Raji (cell line): ENCODE measurements around the gene RAI1.

Experiments used
- POLR2A ChIP-seq: IDR thresholded peaks from 2 replicates; pipeline ENCODE4 v1.6.1; 2011; ENCODE audit warnings: low read depth, low read length, control low read depth; ENCODE audit not compliant: insufficient read depth

The RAI1 gene

DNA sequence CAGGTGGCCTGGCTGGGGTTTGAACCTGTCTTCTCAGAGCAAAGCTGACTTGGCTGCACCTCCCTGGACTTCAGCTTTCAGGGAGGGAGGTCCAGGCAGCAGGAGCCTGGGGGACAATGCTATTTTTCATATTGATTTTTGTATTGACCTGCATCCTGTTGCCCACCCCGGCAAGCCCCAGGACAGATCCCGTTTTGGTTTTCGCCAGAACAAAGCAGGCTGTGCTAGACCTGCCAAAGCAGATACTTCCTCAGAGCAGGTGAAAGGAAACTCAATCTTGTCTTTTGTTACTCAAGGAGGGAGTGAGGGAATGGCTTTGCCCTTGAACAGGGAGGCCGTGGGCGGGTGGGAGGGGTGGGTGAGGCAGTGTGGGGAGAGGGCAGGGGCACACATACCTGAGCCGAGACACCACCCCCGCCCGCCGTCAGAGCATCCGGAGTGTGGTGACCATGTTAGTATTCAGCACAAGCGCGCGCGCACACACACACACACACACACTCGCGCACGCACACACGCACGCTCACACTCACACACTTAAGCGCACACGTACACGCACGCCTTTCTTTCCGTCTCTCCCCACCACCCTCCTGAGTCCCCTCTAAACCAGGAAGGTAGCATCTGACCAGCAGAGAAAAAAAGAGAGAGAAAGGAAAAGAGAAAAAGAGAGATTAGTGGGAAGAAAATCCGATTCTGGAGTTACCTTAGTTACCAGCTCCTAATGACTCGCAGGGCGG, 59.5 kb downstream of the RAI1 start:
- no peak for TF ChIP-seq POLR2A

GRCh38 chr17:17741349-17742023, 60.2 kb downstream of the RAI1 start:
- no peak for TF ChIP-seq POLR2A

DNA sequence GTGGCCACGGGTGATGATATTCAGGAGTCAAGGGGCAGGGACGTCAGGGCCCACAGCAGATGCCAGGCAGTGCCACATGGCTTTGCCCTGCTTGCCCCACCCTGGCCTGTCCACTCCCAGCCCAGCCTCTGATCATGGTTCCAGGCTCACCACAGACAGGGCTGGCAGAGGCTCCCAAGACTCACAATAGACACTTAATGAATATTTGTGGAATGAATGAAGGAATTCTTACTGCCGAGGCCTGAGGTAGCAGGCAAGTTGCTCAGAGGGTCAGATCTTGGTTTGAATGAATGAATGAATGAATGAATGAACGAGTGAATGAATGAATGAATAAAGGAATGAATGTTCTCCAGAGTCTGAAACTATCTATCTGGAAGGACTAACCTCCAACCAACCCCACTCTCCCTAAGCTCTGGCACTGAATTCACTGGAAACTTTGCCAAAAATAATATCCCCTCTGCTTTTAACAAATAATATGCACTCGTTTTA, 60.9 kb downstream of the RAI1 start:
- no peak for TF ChIP-seq POLR2A

DNA sequence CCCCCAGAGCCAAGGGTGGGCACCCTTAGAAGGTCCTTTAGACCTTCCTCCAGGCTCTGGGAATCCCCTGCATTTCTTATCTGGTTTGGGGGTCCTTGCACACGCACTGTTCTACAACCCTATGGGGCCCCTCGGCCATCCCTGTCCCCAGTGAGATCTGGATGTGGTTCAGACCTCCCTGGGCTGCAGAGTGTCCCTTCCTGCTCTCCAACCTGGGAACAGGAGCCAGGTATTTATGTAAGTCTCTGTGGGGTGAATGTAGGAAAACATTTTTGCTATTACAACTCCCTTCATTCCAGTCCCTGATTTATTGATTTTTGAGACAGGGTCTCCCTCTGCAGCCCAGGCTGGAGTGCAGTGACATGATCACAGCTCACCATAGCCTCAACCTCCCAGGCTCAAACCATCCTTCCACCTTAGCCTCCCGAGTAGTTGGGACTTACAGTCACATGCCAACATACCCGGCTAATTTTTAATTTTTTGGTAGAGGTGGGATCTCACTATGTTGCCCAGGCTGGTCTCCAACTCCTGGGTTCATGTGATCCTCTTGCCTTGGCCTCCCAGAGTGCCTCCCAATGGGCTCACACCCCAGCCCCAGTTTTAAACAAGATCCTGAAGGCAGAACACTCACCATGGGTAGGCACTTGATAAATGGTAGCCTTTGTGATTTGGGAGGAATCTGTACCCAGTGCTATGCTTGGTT, 61.6 kb downstream of the RAI1 start:
- TF ChIP-seq POLR2A, result no peak

DNA sequence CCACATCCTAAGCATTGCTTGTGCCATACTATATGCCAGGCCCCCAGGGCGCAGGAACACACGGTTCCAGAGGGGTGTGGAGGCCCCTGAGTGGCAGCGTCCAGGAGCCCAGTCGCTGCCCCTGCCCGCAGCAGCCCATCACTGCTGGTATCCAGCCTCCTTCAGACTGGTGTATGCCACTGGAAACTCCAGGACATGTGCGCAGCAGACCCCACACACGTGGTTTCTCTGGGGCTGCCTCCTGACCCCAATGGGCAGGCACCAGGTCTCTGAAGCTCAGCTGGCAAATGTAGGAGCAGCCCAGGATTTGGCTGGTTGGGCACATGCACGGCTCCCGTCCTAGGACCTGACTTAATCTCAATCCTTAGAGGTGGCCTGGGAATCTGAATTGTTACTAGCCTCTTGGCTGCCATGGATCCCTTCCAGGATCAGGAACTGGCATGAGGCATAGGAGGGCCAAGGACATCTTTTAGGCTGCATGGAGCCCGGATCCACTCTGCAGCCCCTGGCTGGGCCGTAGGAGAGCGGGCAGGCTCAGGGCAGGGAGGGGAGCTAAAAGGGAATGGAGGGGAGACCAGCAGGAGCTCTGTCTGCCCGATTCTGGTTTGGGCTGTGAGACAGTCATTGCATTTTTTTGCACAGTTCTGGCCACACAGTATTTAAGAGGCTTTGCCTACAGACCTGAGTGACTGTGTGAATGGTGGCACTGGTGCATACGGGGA, 62.3 kb downstream of the RAI1 start:
- no peak for TF ChIP-seq POLR2A

DNA sequence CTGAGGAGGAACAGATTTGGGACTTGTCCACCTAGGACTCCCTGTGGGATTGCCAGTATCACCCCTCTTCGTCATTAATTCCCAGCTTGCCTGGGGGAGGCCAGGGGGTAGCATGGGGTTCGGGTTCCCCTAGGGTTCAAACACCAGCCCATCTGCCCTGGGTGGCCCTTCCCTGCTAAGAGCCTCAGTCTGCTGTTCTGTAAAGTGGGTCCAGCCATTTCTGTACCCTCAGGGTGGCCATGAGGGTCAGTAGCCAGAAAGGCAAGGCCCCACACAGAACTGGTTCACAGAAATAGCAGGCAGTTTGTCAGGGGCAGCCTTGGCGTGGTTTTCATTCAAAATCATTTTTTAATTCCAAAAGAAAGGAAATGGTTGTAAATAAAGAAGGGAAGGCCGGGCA, 62.9 kb downstream of the RAI1 start:
- no peak for TF ChIP-seq POLR2A

- TF ChIP-seq POLR2A, result no peak
These were observed 64.5 kb downstream of the RAI1 start for GRCh38 chr17:17745476-17746455.

GRCh38 chr17:17748179-17748578, 66.9 kb downstream of the RAI1 start:
- TF ChIP-seq POLR2A, result no peak

DNA sequence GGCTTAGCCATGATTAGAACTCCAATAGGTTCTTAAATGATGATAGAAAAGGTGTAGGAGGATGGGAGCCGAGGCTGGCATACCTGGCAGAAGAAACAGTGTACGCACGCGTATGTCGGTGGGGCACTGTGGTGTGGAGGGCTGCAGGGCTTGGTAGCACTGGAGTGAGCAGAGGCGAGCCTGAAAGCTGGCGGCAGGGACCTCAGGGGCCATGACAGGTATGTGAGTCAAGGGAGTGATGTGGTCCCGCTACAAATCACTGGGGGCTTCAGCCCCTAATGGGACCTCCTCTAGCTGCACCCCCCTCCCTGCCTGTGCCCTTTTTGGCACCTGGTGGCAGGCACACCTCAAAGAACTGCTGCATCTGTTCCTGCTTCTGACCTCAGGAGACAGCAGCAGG, 67.3 kb downstream of the RAI1 start:
- TF ChIP-seq POLR2A, result no peak

DNA sequence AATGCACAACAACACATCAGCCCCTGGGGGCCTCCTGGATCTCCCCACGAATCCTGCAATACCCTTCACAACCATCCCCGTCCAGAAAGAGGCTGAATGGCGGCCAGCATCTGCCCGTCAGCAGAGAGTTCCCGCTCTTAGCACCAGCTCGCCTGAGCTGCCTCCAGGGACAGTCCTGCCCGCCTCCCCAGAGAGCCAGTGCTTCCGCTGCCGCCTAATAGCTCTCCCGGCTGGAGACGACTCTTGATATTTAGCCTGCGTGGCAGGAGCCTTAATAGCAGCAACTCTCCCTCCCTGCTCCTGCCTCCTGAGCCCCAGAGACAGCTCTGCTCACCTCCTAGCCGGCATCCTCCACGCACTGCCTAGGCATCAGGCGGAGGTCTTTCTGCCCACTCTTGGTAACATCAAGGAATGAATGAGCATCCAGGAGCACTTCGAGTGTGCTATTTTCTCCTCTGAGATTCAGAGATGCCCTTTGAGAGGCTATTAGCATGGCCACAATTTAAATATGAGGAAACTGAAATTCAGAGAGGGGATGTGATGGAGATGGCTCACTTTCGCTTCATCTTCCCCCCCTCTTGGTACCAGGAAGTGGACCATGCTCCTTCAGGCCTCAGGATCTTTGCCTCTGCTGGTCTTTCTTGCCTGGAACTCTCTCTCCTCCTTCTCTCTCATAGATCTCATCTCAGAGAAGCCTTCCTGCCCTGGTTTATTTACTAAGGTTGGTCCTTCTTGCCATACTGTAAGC, 67.9 kb downstream of the RAI1 start:
- TF ChIP-seq POLR2A, result no peak

DNA sequence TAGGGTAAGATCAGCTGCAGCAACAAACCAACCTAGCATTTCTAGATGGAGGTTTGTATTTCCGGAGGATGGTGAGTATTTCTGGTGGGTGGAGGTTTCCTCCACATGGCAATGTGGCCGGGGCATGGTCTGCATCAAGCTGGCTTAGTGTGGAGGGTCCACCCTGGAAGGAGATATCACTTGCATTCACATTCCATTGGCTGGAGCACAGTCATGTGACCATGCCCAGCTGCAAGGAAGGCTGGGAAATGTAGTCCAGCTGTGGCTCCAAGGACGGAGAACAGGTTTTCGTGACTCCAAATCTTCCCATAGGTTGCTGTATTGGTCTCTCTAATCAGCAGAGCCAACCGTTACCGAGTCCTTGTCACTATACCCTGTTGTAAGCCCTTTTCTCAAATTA, 68.7 kb downstream of the RAI1 start:
- peak; percentile 49; the same call in 1 of the 2 replicates for TF ChIP-seq POLR2A

DNA sequence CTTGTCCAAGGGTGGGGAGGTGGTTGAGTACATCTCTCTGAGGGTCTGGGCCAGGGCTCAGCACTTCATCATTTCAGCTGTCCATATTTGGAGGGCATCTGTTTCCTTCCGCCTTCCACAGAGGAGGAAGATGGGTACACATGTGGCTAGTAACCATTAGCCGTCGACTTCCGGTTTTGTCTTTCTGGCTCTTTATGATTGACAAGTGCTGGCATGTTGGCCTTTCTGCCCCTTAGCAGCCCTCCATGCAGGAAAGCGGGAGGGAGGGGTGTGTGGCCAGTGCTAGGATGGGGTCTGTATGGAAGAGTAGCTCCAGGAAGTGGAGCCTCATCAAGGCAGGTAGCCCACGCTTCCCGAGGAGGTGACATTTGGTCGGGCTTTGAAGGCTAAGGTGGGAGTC, 69.6 kb downstream of the RAI1 start:
- TF ChIP-seq POLR2A, result no peak

- no peak for TF ChIP-seq POLR2A
These were observed 70.3 kb downstream of the RAI1 start for GRCh38 chr17:17751489-17752088.

GRCh38 chr17:17752089-17752820, 71.0 kb downstream of the RAI1 start:
- peak; percentile 61 for TF ChIP-seq POLR2A
